Hematopoietic multipotent progenitor cell (in vitro differentiated cells): Measurements from ENCODE around the gene COL27A1. TPM values are rescaled to one million over a fixed set of nuclear protein-coding genes. Genes with fewer than 3 reads are reported as not detected.
"Not testable (repeated sequence)": the region's sequence is repeated elsewhere in the genome, so short reads cannot be mapped to it uniquely, and the experiment has no call there.

ENCODE experiments used
- DNase-seq, 3 donors: peaks; one replicate each; pipeline ENCODE4 v3.0.0-alpha.2; 2011 to 2015; ENCODE audit warnings: low read depth in 2 of 3, low spot score in 2 of 3
- total RNA-seq: library from RNA; depleted of rRNA; stranded (reverse); fragments of >200 nt; gene quantifications from one replicate; pipeline ENCODE4 v1.2.3, GENCODE V29; 2012

Gene COL27A1
- total RNA-seq, 1 donor: 0.27 TPM

GRCh38 chr9:114314881-114315722 is 159.8 kb downstream of the COL27A1 start:
- DNase-seq: no peak

DNA sequence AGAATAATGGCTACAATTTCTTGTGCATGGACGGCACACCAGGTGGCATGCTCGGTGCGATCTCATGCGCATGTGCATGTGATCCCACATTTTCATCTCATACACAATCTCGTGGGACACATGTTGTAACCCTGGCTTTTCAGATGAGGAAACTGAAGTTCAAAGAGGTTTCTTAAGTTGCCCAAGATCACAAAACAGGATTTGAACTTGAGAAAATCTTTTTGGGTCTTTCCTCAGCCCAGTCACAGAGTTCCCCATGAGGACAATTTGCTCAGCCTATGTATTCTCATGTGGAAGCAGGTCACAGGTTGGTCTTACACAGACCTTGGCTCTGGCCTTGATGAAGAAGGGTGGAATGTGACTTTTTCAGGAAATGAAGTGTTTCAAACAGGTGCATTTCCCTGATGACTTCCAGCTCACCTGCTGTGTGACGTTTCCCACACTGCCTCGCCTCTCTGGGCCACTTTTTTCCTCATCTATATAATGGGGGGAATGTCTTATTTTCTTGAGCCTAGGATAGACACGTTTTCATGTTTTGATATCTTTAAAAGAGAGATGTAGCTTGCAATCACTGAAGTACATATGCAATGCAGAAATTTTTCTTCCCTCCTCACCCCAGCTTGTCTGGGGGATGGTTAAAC is 160.5 kb downstream of the COL27A1 start:
- no peak for DNase-seq

DNA sequence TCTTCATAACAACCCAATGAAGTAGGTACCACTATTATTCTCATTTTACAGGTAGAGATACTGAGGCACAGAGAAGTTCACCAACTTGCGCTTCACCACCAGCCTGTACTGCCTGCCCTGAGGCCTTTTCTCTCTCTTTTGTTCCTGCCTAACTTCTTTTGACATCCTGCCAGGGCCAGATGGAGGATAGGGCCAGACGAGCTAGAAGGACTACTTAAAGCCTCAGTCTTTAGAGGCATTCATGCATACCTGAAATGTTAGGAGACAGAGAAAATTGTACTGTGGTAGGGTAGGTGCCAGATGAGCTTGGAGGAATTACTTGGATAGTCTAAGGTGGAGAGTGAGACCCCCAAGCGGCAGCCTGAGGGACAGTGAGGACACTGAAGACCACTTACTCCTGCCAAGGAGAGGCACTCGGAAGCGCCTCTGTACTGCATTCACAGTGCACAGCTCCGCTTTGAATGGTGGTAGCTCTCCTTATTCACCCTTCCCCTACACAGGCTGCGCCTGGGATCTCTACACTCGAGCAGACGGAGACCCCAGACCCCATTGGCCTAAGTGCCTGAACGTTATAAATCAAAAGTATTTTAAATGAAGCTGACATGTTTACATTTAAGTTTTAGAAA is 161.4 kb downstream of the COL27A1 start:
- no peak for DNase-seq

GRCh38 chr9:114317665-114318357 is 162.5 kb downstream of the COL27A1 start:
- no peak for DNase-seq

DNA sequence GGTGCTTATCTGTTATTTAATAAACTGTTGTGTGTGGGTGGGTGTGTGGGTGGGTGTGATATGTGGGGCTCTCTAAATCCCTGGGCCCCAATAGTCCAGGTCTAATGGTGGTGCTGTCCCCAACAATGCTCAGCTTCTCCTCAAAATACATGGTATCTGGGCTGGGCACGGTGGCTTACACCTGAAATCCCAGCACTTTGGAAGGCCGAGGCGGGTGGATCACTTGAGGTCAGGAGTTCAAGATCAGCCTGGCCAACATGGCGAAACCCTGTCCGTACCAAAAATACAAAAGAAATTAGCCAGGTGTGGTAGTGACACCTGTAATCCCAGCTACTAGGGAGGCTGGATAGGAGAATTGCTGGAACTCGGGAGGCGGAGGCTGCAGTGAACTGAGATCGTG is 163.1 kb downstream of the COL27A1 start:
- DNase-seq: no peak

DNA sequence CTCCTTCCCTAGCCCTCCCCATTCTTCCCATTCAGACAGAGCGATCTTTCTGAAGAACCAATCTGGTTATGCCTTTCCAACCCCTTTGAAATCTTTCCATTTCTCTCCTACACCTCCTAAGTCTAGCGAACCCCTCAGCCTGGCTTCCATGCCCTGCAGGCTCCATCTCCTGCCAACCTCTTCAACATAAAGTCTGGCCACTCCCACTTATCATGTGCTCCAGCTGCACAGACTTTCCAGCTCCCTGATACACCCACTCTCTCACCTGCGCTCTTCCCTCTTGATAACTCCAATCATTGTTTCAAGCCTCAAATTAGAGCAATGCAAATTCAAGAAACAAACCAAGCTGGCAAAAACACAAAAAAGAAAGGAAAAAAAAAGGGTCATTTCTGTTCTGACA is 163.8 kb downstream of the COL27A1 start:
- DNase-seq: no peak

- not testable (repeated sequence) for DNase-seq
These were observed 165.4 kb downstream of the COL27A1 start for GRCh38 chr9:114320710-114321109.

GRCh38 chr9:114321759-114322158 is 166.4 kb downstream of the COL27A1 start:
- no peak for DNase-seq

GRCh38 chr9:114322160-114322818 is 167.0 kb downstream of the COL27A1 start:
- not testable (repeated sequence) for DNase-seq

- DNase-seq: not testable (repeated sequence)
These were observed 167.6 kb downstream of the COL27A1 start, which contains the start of gene ORM1 for GRCh38 chr9:114322831-114323531. ORM1 (plus strand) TSS chr9:114323098; CDS start chr9:114323134, 36 bp downstream.

DNA sequence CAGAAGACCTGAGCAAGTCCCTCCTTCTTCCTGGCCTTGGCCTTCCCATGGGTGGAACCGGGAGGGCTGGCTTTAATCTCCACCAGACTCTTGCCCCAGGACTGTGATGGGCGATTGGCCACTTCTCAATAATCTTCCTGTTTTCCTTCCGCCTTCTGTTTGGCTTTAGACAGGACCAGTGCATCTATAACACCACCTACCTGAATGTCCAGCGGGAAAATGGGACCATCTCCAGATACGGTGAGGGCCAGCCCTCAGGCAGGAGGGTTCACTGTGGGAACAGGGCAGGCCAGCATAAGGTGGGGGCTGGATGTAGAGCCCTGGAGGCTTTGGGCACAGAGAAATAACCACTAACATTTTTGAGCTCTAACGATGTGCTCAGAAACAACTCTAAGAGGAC is 168.5 kb downstream of the COL27A1 start:
- DNase-seq: not testable (repeated sequence)

DNA sequence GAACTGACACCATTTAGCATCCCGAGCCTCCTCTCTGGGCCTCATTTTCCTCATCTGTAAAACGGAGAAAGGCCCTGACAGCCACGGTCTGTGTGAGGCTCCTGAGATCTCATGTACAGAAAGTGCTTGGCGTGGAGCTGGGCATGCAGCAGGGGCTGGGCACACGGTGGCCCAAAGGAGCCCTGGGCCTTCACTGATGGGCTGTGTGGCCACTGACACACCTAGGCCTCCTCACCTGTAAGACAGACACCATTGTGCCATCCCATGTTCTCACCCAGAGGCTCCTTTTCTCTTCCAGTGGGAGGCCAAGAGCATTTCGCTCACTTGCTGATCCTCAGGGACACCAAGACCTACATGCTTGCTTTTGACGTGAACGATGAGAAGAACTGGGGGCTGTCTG is 169.2 kb downstream of the COL27A1 start:
- DNase-seq: no peak

GRCh38 chr9:114324965-114325364 is 169.6 kb downstream of the COL27A1 start:
- not testable (repeated sequence) for DNase-seq

DNA sequence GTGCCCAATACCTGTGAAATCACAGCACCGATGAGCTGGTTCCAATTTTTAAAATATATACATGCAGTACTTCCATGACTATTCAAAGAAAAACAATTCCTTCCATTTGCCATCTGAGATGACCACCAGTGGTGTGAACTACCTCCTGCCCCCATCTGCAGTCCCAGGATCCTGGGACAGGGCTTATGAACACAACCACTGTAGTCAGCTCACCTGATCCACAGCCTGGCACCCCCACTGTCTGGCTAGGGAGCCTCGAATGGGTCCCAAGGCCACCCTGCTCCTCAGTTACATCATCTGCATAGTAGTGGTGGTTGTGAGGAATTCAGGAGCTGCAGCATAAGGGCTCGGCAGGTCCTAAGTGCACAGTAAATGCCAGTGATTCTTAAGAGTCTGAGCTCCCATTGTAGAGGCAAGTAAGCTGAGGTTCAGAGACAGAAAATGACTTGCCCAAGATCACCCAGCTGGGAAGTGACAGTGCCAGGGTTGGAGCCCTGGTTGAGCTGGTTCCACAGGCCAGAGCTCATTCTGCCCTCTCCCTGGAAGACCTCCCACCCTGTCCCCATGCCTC is 170.4 kb downstream of the COL27A1 start:
- DNase-seq: not testable (repeated sequence)

DNA sequence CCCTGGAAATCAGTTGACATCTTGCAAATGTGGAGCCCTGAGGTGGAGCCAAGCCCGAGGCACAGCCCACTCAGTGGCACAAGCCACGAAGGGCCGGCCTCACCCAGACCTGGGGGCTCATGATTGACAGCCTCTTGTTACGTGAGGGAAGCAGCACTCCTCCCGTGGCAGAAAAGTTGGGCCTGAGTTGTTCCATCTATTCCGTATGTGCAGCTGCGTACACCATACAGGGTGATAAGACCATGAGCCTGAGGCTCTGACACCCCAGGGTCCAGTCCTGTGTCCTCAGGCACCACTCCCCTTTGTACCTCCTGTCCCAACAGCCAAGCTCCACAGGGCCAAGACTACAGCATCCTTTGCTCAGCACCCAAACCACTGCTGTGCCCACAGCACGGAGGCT is 172.4 kb downstream of the COL27A1 start:
- no peak for DNase-seq

- DNase-seq: not testable (repeated sequence)
These were observed 173.1 kb downstream of the COL27A1 start for GRCh38 chr9:114328357-114328820.

DNA sequence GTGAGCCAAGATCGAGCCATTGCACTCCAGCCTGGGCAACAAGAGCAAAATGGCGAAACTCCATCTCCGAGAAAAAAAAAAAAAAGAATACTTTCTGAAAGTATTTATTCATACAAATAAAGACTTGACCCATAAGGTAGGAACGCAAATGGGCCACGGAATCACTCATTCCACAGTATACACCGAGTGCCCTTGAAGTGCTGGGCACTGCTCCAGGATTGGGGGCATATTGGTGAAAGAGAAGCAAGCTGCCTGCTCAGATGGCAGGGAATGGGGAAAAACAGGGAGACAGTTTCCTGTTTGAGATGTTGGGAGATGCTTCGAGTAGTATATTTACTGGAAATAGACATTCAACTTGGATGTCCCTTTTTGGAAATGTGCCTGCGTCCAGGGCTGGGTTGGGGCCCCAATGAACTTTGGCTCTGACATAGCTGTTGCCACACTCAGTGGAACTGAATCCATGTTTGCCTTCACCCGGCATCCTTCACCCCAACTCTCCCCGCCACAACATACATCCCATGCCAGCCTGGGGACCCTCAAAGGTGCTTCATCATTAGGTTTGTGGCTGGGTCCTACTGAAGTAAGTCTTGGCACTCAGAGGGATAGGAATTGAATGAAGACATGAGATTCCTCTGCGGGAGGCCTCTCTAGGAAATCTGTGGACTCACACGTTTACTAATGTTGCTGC is 173.7 kb downstream of the COL27A1 start:
- DNase-seq: not testable (repeated sequence)

DNA sequence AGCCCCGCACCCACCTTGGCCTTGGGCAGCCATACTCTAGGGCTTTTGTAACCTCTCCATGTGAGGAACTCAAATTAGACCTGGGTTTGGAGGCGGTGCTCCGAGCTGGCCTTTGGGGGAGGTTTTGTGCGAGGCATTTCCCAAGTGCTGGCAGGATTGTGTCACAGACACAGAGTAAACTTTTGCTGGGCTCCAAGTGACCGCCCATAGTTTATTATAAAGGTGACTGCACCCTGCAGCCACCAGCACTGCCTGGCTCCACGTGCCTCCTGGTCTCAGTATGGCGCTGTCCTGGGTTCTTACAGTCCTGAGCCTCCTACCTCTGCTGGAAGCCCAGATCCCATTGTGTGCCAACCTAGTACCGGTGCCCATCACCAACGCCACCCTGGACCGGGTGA is 174.3 kb downstream of the COL27A1 start, which contains the start of gene ORM2:
Gene ORM2, plus strand, starts transcription at position 245 of the 398 bp plus-strand sequence. Its CDS starts 36 bp downstream, at position 281.
- not testable (repeated sequence) for DNase-seq

- DNase-seq: no peak
These were observed 175.3 kb downstream of the COL27A1 start for GRCh38 chr9:114330636-114331035.
